Epithelial cell of esophagus (primary cell): Measurements from ENCODE around the gene DDT.
"Not testable (repeated sequence)": the region's sequence is repeated elsewhere in the genome, so short reads cannot be mapped to it uniquely, and the experiment has no call there.

Experiments
- DNase-seq: peaks from one replicate; pipeline ENCODE4 v3.0.0; 2010; ENCODE audit warnings: low read depth
- H3K4me3 ChIP-seq: 2 replicates; pipeline ENCODE4 v1.5.1; 2011; ENCODE audit warnings: mild to moderate bottlenecking, low read length, control low read depth
- CTCF ChIP-seq: IDR thresholded peaks from 2 replicates; pipeline ENCODE4 v1.5.1; 2011; ENCODE audit warnings: low read depth, mild to moderate bottlenecking, low read length, control low read depth, inconsistent platforms; ENCODE audit not compliant: insufficient read depth; ENCODE audit errors: missing control alignments

The DDT gene

DNA sequence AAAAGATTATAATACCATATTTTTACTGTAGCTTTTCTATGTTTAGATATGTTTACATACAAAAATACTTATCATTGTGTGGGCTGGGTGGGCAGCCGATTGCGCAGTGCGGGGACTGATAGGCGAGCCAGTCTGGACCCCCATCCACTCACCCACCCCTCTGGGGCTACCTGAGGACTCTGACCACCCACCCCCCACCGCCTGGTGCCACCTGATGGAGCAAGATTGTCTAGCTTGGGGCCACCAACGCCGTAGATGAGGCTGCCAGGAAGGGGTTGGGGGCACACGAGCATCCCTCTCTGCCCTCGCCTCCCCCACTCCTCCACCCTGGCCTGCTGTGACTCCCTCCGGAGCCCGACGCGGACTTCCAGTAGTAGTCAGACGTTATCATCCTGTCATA is 47.7 kb downstream of the DDT start:
- no peak for DNase-seq
- no peak overlapping the region for H3K4me3 ChIP-seq
- TF ChIP-seq CTCF: no peak

DNA sequence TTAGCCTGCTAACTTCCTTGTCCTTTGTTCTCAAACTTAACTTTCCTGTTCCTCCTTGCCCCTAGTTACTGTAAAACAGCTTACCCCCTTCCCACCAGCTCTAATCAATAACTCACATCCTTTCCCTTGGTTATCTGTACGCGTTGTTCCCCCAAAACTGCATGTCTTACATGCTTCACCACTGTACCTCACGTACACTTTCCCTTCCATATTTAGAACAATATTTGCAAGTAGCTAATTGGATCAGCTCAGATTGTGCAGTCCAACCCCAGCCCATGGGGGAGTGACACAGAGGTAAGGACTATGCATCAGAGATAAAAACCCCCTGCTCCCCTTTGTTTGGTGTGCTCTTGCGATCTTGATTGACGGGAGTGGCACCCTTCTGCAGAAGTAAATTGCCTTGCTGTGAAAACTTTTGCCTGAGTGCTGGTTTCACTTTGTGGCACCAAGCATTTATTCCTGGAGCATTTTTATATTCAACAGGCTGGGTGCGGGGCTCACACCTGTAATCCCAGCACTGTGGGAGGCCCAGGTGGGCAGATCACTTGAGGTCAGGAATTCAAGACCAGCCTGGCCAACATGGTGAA is 49.1 kb downstream of the DDT start:
- no peak for DNase-seq
- TF ChIP-seq CTCF: no peak
- no peak overlapping the region for H3K4me3 ChIP-seq

- no peak for TF ChIP-seq CTCF
- no peak for DNase-seq
- no peak overlapping the region for H3K4me3 ChIP-seq
Observed at GRCh38 chr22:23922921-23923320, 51.3 kb downstream of the DDT start.

DNA sequence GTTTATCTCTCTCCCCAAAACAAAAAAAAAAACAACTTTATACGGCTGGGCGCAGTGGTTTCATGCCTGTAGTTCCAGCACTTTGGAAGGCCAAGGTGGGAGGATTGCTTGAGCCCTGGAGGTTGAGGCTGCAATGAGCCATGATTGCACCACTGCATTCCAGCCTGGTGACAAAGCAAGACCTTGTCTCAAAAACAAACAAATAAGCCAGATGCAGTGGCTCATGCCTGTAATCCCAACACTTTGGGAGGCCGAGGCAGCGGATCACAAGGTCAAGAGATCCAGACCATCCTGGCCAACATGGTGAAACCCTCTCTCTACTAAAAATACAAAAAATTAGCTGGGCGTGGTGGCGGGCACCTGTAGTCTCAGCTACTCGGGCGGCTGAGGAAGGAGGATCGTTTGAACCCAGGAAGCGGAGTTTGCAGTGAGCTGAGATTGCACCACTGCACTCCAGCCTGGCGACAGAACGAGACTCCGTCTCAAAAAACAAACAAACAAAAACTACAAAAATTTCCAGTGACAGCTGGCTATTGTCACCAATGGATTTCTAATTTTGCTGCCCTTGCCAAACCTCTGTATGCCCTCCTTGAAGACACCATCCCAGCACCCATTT is 52.5 kb downstream of the DDT start:
- not testable (repeated sequence) for H3K4me3 ChIP-seq
- peak; percentile 77 for DNase-seq
